ENCODE data around the gene SPTBN5.

- TF ChIP-seq CTCF (IDR thresholded peaks at IDR 0.05; ENCODE audit: low read depth, low read length, poor library complexity, severe bottlenecking) = no peak
- TF ChIP-seq EZH2phosphoT487 (IDR thresholded peaks at IDR 0.05; ENCODE audit: borderline replicate concordance, low read length) = no peak
Measured at GRCh38 chr15:41801850-41802455, 91.9 kb downstream of the SPTBN5 start.

All from DOHH2 (cell line).